HCT116 (cell line): ENCODE measurements around the gene TRHDE. TPM values are rescaled to one million over a fixed set of nuclear protein-coding genes. Genes with fewer than 3 reads are reported as not detected.

ENCODE experiments used
- ATAC-seq: fragments of 200-7000 bp; cut with Tn5 transposase; 2 replicates; pipeline ENCODE4 v1.9.1; 2020; ENCODE audit warnings: mild to moderate bottlenecking, moderate library complexity
- BruUV-seq: library from RNA; stranded (reverse); fragments of 400-500 nt; replicated peaks from 2 replicates; lab custom pipeline; 2021; lab: Mats Ljungman, UMichigan
- CTCF ChIA-PET: fragments of 300-600 bp; sonication (Branson Sonifier 250); formaldehyde crosslinking; loops from one replicate; lab custom pipeline; 2021; ENCODE audit warnings: antibody characterized with exemption; lab: Charles Lee
- POLR2A ChIA-PET: fragments of 300-600, 350-600 bp; sonication (Branson Sonifier 250); formaldehyde crosslinking; loops from one replicate; lab custom pipeline; 2021; ENCODE audit warnings: antibody characterized with exemption; lab: Charles Lee
- RAD21 ChIA-PET, 2 experiments: fragments of 300-600 bp; sonication (Branson Sonifier 250); formaldehyde crosslinking; loops; one replicate each; lab custom pipeline; 2023; ENCODE audit warnings: low total read pairs in 2 of 2; ENCODE audit not compliant: uncharacterized antibody in 2 of 2, unreplicated experiment in 2 of 2, low non-redundant PET in 1 of 2; lab: Charles Lee
- DNase-seq: peaks from one replicate; pipeline ENCODE4 v3.0.0-alpha.2; 2010; ENCODE audit warnings: low read depth, low spot score
- H2AFZ ChIP-seq: fragments of 200-600 bp; shearing (Covaris generic), sonication (generic); 2 replicates; pipeline ENCODE4 v1.6.1; 2017; ENCODE audit warnings: low read depth, mixed run types, mixed read lengths, antibody characterized with exemption, low read length; ENCODE audit not compliant: poor library complexity, severe bottlenecking
- H3K27ac ChIP-seq: 2 replicates; pipeline ENCODE4 v1.5.1; 2012; ENCODE audit warnings: low read depth, low read length
- H3K27me3 ChIP-seq: fragments of 200-600 bp; sonication (generic); 2 replicates; pipeline ENCODE4 v1.6.1; 2016; ENCODE audit warnings: mixed run types, low read length, mixed read lengths; ENCODE audit not compliant: insufficient read depth
- H3K36me3 ChIP-seq, 2 experiments: fragments of 200-500 bp in 1 of 2; fragments of 200-600 bp in 1 of 2; sonication (Bioruptor generic) in 1 of 2; sonication (generic) in 1 of 2; 2 replicates each; pipeline versions ENCODE4 v1.5.1 to v1.6.1; 2014 to 2016; ENCODE audit warnings: low read length in 2 of 2, inconsistent platforms in 1 of 2, mixed read lengths in 1 of 2, mixed run types in 1 of 2; ENCODE audit not compliant: insufficient read depth in 2 of 2, control insufficient read depth in 1 of 2
- H3K4me1 ChIP-seq, 2 experiments: fragments of 200-600 bp in 1 of 2; sonication (generic) in 1 of 2; 2 replicates each; pipeline versions ENCODE4 v1.5.1 to v1.6.1; 2012 to 2017; ENCODE audit warnings: low read length in 2 of 2, inconsistent platforms in 1 of 2, mild to moderate bottlenecking in 1 of 2, mixed read lengths in 1 of 2, mixed run types in 1 of 2, moderate library complexity in 1 of 2; ENCODE audit not compliant: insufficient read depth in 2 of 2, control insufficient read depth in 1 of 2
- H3K4me2 ChIP-seq: fragments of 200-600 bp; sonication (generic); 2 replicates; pipeline ENCODE4 v1.6.1; 2017; ENCODE audit warnings: mixed run types, low read length, mixed read lengths
- H3K4me3 ChIP-seq, 2 experiments: fragments of 200-600 bp in 1 of 2; sonication (generic) in 1 of 2; replicated peaks in 1 of 2; 2 replicates each; pipeline ENCODE4 v1.5.1; 2011 to 2016; ENCODE audit warnings: low read length in 2 of 2, control low read depth in 1 of 2, low read depth in 1 of 2, mild to moderate bottlenecking in 1 of 2, mixed read lengths in 1 of 2, mixed run types in 1 of 2
- H3K79me2 ChIP-seq: fragments of 200-600 bp; sonication (generic); 2 replicates; pipeline ENCODE4 v1.6.1; 2017; ENCODE audit warnings: mild to moderate bottlenecking, mixed run types, low read length, moderate library complexity, mixed read lengths; ENCODE audit not compliant: insufficient read depth
- H3K9ac ChIP-seq: fragments of 200-600 bp; sonication (generic); 2 replicates; pipeline ENCODE4 v1.6.1; 2016; ENCODE audit warnings: low read length, mixed read lengths
- H3K9me2 ChIP-seq: fragments of 200-600 bp; sonication (generic), shearing (Covaris generic); 2 replicates; pipeline ENCODE4 v1.6.1; 2017; ENCODE audit warnings: mixed run types, mild to moderate bottlenecking, moderate library complexity; ENCODE audit not compliant: insufficient read depth
- H3K9me3 ChIP-seq, 2 experiments: fragments of 200-500 bp in 1 of 2; fragments of 200-600 bp in 1 of 2; sonication (Bioruptor generic) in 1 of 2; sonication (generic) in 1 of 2; 2 replicates each; pipeline ENCODE4 v1.6.1; 2014 to 2017; ENCODE audit warnings: low read length in 2 of 2, mixed read lengths in 2 of 2, inconsistent platforms in 1 of 2, low read depth in 1 of 2, mild to moderate bottlenecking in 1 of 2, mixed run types in 1 of 2, moderate library complexity in 1 of 2; ENCODE audit not compliant: control insufficient read depth in 1 of 2, insufficient read depth in 1 of 2
- H4K20me1 ChIP-seq: fragments of 200-600 bp; sonication (generic), shearing (Covaris generic); 2 replicates; pipeline ENCODE4 v1.6.1; 2017; ENCODE audit warnings: mixed run types, mild to moderate bottlenecking, moderate library complexity; ENCODE audit not compliant: insufficient read depth
- ATF3 ChIP-seq: IDR thresholded peaks from 2 replicates; pipeline ENCODE4 v1.6.1; 2012
- CEBPB ChIP-seq: IDR thresholded peaks from 2 replicates; pipeline ENCODE4 v1.6.1; 2012; ENCODE audit warnings: low read depth
- EGR1 ChIP-seq: IDR thresholded peaks from 2 replicates; pipeline ENCODE4 v1.6.1; 2012; ENCODE audit warnings: low read depth
- ELF1 ChIP-seq: IDR thresholded peaks from 2 replicates; pipeline ENCODE4 v1.6.1; 2012; ENCODE audit warnings: low read depth, borderline replicate concordance
- EZH2 ChIP-seq: fragments of 200-600 bp; sonication (generic); IDR thresholded peaks from 2 replicates; pipeline ENCODE4 v1.6.1; 2017; ENCODE audit warnings: antibody characterized with exemption, mixed run types
- EZH2phosphoT487 ChIP-seq: fragments of 200-600 bp; IDR thresholded peaks from 2 replicates; pipeline ENCODE4 v1.6.1; 2018; ENCODE audit warnings: antibody characterized with exemption, borderline replicate concordance
- FOSL1 ChIP-seq: IDR thresholded peaks from 2 replicates; pipeline ENCODE4 v1.6.1; 2012; ENCODE audit warnings: low read depth
- POLR2A ChIP-seq: IDR thresholded peaks from 2 replicates; pipeline ENCODE4 v1.7.0; 2011; ENCODE audit warnings: borderline replicate concordance; ENCODE audit not compliant: insufficient read depth, insufficient read length; ENCODE audit errors: extremely low read depth
- POLR2AphosphoS5 ChIP-seq: IDR thresholded peaks from 2 replicates; pipeline ENCODE4 v1.6.1; 2011; ENCODE audit warnings: mild to moderate bottlenecking, low read depth, low read length, moderate library complexity
- RAD21 ChIP-seq: IDR thresholded peaks from 2 replicates; pipeline ENCODE4 v1.6.1; 2012; ENCODE audit warnings: low read depth, mild to moderate bottlenecking
- SIN3A ChIP-seq: IDR thresholded peaks from 2 replicates; pipeline ENCODE4 v1.6.1; 2012; ENCODE audit warnings: low read depth
- SP1 ChIP-seq: IDR thresholded peaks from 2 replicates; pipeline ENCODE4 v1.6.1; 2012; ENCODE audit warnings: low read depth
- SRF ChIP-seq: IDR thresholded peaks from 2 replicates; pipeline ENCODE4 v1.6.1; 2012; ENCODE audit warnings: low read depth
- TCF7L2 ChIP-seq: IDR thresholded peaks from 2 replicates; pipeline ENCODE4 v1.7.0; 2011; ENCODE audit warnings: borderline replicate concordance, inconsistent platforms; ENCODE audit not compliant: insufficient read depth, insufficient read length; ENCODE audit errors: extremely low read depth
- YY1 ChIP-seq: IDR thresholded peaks from 2 replicates; pipeline ENCODE4 v1.6.1; 2011; ENCODE audit warnings: low read length, low read depth, moderate library complexity, mild to moderate bottlenecking; ENCODE audit not compliant: insufficient replicate concordance; ENCODE audit errors: extremely low read depth
- ZBTB33 ChIP-seq: IDR thresholded peaks from 2 replicates; pipeline ENCODE4 v1.6.1; 2011; ENCODE audit warnings: mild to moderate bottlenecking, low read length, moderate library complexity; ENCODE audit not compliant: insufficient replicate concordance; ENCODE audit errors: extremely low read depth
- ZNF274 ChIP-seq: fragments of 200-500 bp; sonication (Bioruptor generic); IDR thresholded peaks from 2 replicates; pipeline ENCODE4 v1.6.1; 2014; ENCODE audit warnings: mild to moderate bottlenecking, low read depth, low read length, inconsistent platforms
- intact Hi-C: fragments of 100-400 bp; cut with micrococcal nuclease; formaldehyde crosslinking; loops from 2 replicates; pipeline ENCODE4 v1.10.0; 2022
- total RNA-seq: library from RNA; stranded (reverse); gene quantifications from one replicate; pipeline ENCODE4 v1.2.1, GENCODE V29; 2021; ENCODE audit not compliant: unreplicated experiment
- TF ChIP-seq, protein P1 (sequence below): IDR thresholded peaks from 2 replicates; pipeline ENCODE4 v1.6.1; 2012; ENCODE audit warnings: low read depth
- TF ChIP-seq, protein P2 (sequence below), 3 experiments: fragments of 200-600 bp in 1 of 3; sonication (generic) in 1 of 3; IDR thresholded peaks in 2 of 3; conservative IDR thresholded peaks in 1 of 3; 2 replicates each; pipeline ENCODE4 v1.5.1; 2012 to 2017; ENCODE audit warnings: low read depth in 2 of 3, low read length in 2 of 3, antibody characterized with exemption in 1 of 3, borderline replicate concordance in 1 of 3, control low read depth in 1 of 3, mild to moderate bottlenecking in 1 of 3, mixed read lengths in 1 of 3, mixed run types in 1 of 3, moderate library complexity in 1 of 3; ENCODE audit not compliant: insufficient read depth in 1 of 3
- TF ChIP-seq, protein P3 (sequence below): IDR thresholded peaks from 2 replicates; pipeline ENCODE4 v1.6.1; 2012

TRHDE gene
- total RNA-seq, 1 experiment from 2014 or later: 2.9 TPM

DNA sequence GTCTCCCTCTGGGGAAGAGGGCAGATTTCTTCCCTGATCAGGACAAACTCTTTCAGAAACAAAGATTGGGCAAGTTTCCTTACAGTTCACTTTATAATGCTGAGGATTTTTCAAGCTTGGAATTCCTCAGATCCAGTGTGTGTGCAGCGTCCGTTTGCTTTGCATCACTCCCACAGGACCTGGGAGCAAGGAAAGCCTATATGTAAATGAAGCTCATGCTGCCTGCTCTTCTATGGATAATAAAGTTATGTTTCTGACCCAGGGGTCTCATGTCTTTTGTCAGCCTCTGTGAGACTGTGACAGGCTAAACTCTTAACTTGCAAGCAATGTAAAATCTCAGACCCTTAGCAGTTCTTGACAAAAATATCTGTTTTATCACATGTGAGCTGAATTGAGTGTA, 41.6 kb downstream of the TRHDE start:
- H3K9ac ChIP-seq: no peak overlapping the region
- H3K4me2 ChIP-seq: no peak overlapping the region
- no peaks in the 10 kb centered on the region for H3K9me2 ChIP-seq
- RAD21 ChIA-PET: no interaction called here
- H2AFZ ChIP-seq: no peak overlapping the region
- H3K9me3 ChIP-seq: no peaks in the 10 kb centered on the region
- H3K4me3 ChIP-seq: no peak overlapping the region
- no peak for ATAC-seq
- no peaks in the 10 kb centered on the region for H3K27me3 ChIP-seq
- no peak overlapping the region for H3K27ac ChIP-seq
- no peak for DNase-seq
- intact Hi-C loops: no loop called here
- no peaks in the 10 kb centered on the region for H3K4me1 ChIP-seq
- H3K79me2 ChIP-seq: no peaks in the 10 kb centered on the region
- H4K20me1 ChIP-seq: no peaks in the 10 kb centered on the region
- CTCF ChIA-PET: interaction anchor here (0.6 kb wide), 1 partner anchor 17 kb away, joined by 3 read pairs; no protein-coding TSS in a partner anchor
- POLR2A ChIA-PET: no interaction called here
- no peaks in the 10 kb centered on the region for H3K36me3 ChIP-seq
- TF ChIP-seq ELF1 (no peak), POLR2AphosphoS5 (no peak), EZH2 (no peak), FOSL1 (no peak), YY1 (no peak), EZH2phosphoT487 (no peak), TCF7L2 (no peak), ATF3 (no peak), CEBPB (no peak), EGR1 (no peak), ZBTB33 (no peak), RAD21 (no peak), ZNF274 (no peak), SRF (no peak), SP1 (no peak), POLR2A (no peak), SIN3A (no peak)
- TF ChIP-seq, protein P1, sequence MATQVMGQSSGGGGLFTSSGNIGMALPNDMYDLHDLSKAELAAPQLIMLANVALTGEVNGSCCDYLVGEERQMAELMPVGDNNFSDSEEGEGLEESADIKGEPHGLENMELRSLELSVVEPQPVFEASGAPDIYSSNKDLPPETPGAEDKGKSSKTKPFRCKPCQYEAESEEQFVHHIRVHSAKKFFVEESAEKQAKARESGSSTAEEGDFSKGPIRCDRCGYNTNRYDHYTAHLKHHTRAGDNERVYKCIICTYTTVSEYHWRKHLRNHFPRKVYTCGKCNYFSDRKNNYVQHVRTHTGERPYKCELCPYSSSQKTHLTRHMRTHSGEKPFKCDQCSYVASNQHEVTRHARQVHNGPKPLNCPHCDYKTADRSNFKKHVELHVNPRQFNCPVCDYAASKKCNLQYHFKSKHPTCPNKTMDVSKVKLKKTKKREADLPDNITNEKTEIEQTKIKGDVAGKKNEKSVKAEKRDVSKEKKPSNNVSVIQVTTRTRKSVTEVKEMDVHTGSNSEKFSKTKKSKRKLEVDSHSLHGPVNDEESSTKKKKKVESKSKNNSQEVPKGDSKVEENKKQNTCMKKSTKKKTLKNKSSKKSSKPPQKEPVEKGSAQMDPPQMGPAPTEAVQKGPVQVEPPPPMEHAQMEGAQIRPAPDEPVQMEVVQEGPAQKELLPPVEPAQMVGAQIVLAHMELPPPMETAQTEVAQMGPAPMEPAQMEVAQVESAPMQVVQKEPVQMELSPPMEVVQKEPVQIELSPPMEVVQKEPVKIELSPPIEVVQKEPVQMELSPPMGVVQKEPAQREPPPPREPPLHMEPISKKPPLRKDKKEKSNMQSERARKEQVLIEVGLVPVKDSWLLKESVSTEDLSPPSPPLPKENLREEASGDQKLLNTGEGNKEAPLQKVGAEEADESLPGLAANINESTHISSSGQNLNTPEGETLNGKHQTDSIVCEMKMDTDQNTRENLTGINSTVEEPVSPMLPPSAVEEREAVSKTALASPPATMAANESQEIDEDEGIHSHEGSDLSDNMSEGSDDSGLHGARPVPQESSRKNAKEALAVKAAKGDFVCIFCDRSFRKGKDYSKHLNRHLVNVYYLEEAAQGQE: no peak
- TF ChIP-seq, protein P2, sequence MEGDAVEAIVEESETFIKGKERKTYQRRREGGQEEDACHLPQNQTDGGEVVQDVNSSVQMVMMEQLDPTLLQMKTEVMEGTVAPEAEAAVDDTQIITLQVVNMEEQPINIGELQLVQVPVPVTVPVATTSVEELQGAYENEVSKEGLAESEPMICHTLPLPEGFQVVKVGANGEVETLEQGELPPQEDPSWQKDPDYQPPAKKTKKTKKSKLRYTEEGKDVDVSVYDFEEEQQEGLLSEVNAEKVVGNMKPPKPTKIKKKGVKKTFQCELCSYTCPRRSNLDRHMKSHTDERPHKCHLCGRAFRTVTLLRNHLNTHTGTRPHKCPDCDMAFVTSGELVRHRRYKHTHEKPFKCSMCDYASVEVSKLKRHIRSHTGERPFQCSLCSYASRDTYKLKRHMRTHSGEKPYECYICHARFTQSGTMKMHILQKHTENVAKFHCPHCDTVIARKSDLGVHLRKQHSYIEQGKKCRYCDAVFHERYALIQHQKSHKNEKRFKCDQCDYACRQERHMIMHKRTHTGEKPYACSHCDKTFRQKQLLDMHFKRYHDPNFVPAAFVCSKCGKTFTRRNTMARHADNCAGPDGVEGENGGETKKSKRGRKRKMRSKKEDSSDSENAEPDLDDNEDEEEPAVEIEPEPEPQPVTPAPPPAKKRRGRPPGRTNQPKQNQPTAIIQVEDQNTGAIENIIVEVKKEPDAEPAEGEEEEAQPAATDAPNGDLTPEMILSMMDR (IDR thresholded peaks at IDR 0.05 in 2 of 3, conservative IDR thresholded peaks at IDR 0.05 in 1 of 3; ENCODE audit: borderline replicate concordance in 1 of 3, insufficient read depth in 1 of 3, low read depth in 2 of 3, low read length in 2 of 3): no peak
- TF ChIP-seq, protein P3, sequence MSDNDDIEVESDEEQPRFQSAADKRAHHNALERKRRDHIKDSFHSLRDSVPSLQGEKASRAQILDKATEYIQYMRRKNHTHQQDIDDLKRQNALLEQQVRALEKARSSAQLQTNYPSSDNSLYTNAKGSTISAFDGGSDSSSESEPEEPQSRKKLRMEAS: no peak
- no TSS peak for BruUV-seq
